HG03159 (cell line): ENCODE measurements around the gene CFTR.
"Not testable (repeated sequence)": the region's sequence is repeated elsewhere in the genome, so short reads cannot be mapped to it uniquely, and the experiment has no call there.

Source experiments
- ATAC-seq: cut with Tn5 transposase; IDR thresholded peaks from one replicate; pipeline ENCODE4 v1.9.1; 2021; ENCODE audit warnings: mild to moderate bottlenecking, moderate library complexity; ENCODE audit not compliant: unreplicated experiment

The CFTR gene

GRCh38 chr7:117682681-117683385, 203.0 kb downstream of the CFTR start:
- ATAC-seq, result no peak

- ATAC-seq, result no peak
Measured at GRCh38 chr7:117683430-117684175, 203.8 kb downstream of the CFTR start.

- ATAC-seq, result no peak
Measured at GRCh38 chr7:117685795-117686194, 206.0 kb downstream of the CFTR start.

- ATAC-seq, result no peak
Measured at GRCh38 chr7:117686311-117686935, 206.6 kb downstream of the CFTR start.

- ATAC-seq, result no peak
Measured at GRCh38 chr7:117688126-117688525, 208.3 kb downstream of the CFTR start.

GRCh38 chr7:117689406-117689805, 209.6 kb downstream of the CFTR start:
- no peak for ATAC-seq

GRCh38 chr7:117690147-117690546, 210.3 kb downstream of the CFTR start:
- ATAC-seq, result no peak

GRCh38 chr7:117692338-117692737, 212.5 kb downstream of the CFTR start:
- ATAC-seq, result no peak

GRCh38 chr7:117698018-117698417, 218.2 kb downstream of the CFTR start:
- ATAC-seq, result no peak

GRCh38 chr7:117704063-117704462, 224.2 kb downstream of the CFTR start:
- no peak for ATAC-seq

- ATAC-seq, result no peak
Measured at GRCh38 chr7:117705630-117706029, 225.8 kb downstream of the CFTR start.

- peak; percentile 76 for ATAC-seq
Measured at GRCh38 chr7:117706210-117706609, 226.4 kb downstream of the CFTR start.

- ATAC-seq, result no peak
Measured at GRCh38 chr7:117707080-117707479, 227.3 kb downstream of the CFTR start.

GRCh38 chr7:117708173-117708572, 228.3 kb downstream of the CFTR start:
- ATAC-seq, result not testable (repeated sequence)

GRCh38 chr7:117711556-117711955, 231.7 kb downstream of the CFTR start:
- ATAC-seq, result no peak

GRCh38 chr7:117715784-117716445, 236.1 kb downstream of the CFTR start:
- ATAC-seq, result peak; percentile 93

- ATAC-seq, result no peak
Measured at GRCh38 chr7:117716707-117717299, 237.0 kb downstream of the CFTR start.

- ATAC-seq, result no peak
Measured at GRCh38 chr7:117717357-117717756, 237.5 kb downstream of the CFTR start.
